ENCODE results near the gene PRAMEF8. TPM values are rescaled to one million over a fixed set of nuclear protein-coding genes. Genes with fewer than 3 reads are reported as not detected.
"Not testable (repeated sequence)": the region's sequence is repeated elsewhere in the genome, so short reads cannot be mapped to it uniquely, and the experiment has no call there.

The PRAMEF8 gene
- not detected for total RNA-seq
- not detected for polyA plus RNA-seq

GRCh38 chr1:13285037-13285436 lies at the start of gene PRAMEF8:
Gene PRAMEF8 (minus strand): TSS chr1:13285137. CDS start chr1:13284091, 1,046 bp downstream.
- H3K27ac ChIP-seq; intact Hi-C loops (cut with DNase I); H3K9me3 ChIP-seq; H3K4me3 ChIP-seq; H3K36me3 ChIP-seq; H3K27me3 ChIP-seq; ATAC-seq; H3K4me1 ChIP-seq; FAIRE-seq; DNase-seq: not testable (repeated sequence)
- no CpG with 5 or more reads among the region's 1 CpG for WGBS, 2 donors

GRCh38 chr1:13315281-13315680 lies 30.3 kb upstream of the PRAMEF8 start, which contains the start of gene PRAMEF15:
Gene PRAMEF15 (plus strand): TSS chr1:13315581. CDS start chr1:13318408, 2,827 bp downstream.
- not testable (repeated sequence) for FAIRE-seq, H3K27me3 ChIP-seq, ATAC-seq

GRCh38 chr1:13303239-13303638 lies 18.3 kb upstream of the PRAMEF8 start, which contains the start of gene PRAMEF33:
Gene PRAMEF33 (plus strand): TSS chr1:13303539. CDS start chr1:13305955, 2,416 bp downstream.
- intact Hi-C loops (cut with DNase I); H3K27me3 ChIP-seq; H3K36me3 ChIP-seq; DNase-seq; FAIRE-seq; H3K4me3 ChIP-seq; H3K9me3 ChIP-seq; H3K4me1 ChIP-seq; ATAC-seq; H3K27ac ChIP-seq: not testable (repeated sequence)
- WGBS, 2 donors = no CpG with 5 or more reads among the region's 1 CpG

More at GRCh38 chr1:13315281-13315680, 30.3 kb upstream of the PRAMEF8 start, which contains the start of gene PRAMEF15:
- H3K9me3 ChIP-seq; H3K27ac ChIP-seq; H3K4me1 ChIP-seq; H3K4me3 ChIP-seq; DNase-seq; intact Hi-C loops (cut with DNase I); H3K36me3 ChIP-seq: not testable (repeated sequence)
- 47 to 66% methylated on average over 3 of the region's 4 CpGs for WGBS, 2 donors

GRCh38 chr1:13302197-13302596 lies 17.3 kb upstream of the PRAMEF8 start:
- DNase-seq, H3K4me3 ChIP-seq: not testable (repeated sequence)

GRCh38 chr1:13298699-13299098 lies 13.8 kb upstream of the PRAMEF8 start:
- H3K27me3 ChIP-seq; H3K4me1 ChIP-seq; H3K36me3 ChIP-seq; ATAC-seq; FAIRE-seq; H3K9me3 ChIP-seq; intact Hi-C loops (cut with DNase I); H3K27ac ChIP-seq; DNase-seq; H3K4me3 ChIP-seq: not testable (repeated sequence)
- WGBS, 2 donors = 83 to 89% methylated on average over 2 to 11 of the region's 27 CpGs

More at GRCh38 chr1:13302197-13302596, 17.3 kb upstream of the PRAMEF8 start:
- H3K36me3 ChIP-seq; intact Hi-C loops (cut with DNase I); ATAC-seq; H3K27me3 ChIP-seq; H3K27ac ChIP-seq; FAIRE-seq; H3K4me1 ChIP-seq; H3K9me3 ChIP-seq: not testable (repeated sequence)

GRCh38 chr1:13297216-13297931 lies 12.4 kb upstream of the PRAMEF8 start:
- DNase-seq; H3K36me3 ChIP-seq; H3K4me1 ChIP-seq; H3K9me3 ChIP-seq; H3K27ac ChIP-seq; FAIRE-seq; H3K4me3 ChIP-seq; H3K27me3 ChIP-seq; intact Hi-C loops (cut with DNase I); ATAC-seq: not testable (repeated sequence)
- whole genome bisulfite sequencing, 2 donors = 83 to 91% methylated on average over 2 of the region's 5 CpGs

- H3K4me1 ChIP-seq; intact Hi-C loops (cut with DNase I); H3K27me3 ChIP-seq; H3K36me3 ChIP-seq; FAIRE-seq; H3K9me3 ChIP-seq; H3K4me3 ChIP-seq; ATAC-seq; H3K27ac ChIP-seq; DNase-seq: not testable (repeated sequence)
- WGBS, 2 donors = 56 to 59% methylated on average over 1 to 2 of the region's 3 CpGs
These were observed 4.1 kb upstream of the PRAMEF8 start for GRCh38 chr1:13289030-13289429.

- FAIRE-seq; H3K36me3 ChIP-seq; H3K4me3 ChIP-seq; H3K27ac ChIP-seq; ATAC-seq; H3K9me3 ChIP-seq; intact Hi-C loops (cut with DNase I); H3K4me1 ChIP-seq; DNase-seq; H3K27me3 ChIP-seq: not testable (repeated sequence)
- 48 to 63% methylated on average over 3 of the region's 3 CpGs for WGBS, 2 donors
These were observed 5.3 kb downstream of the PRAMEF8 start for GRCh38 chr1:13279617-13280016.

- ATAC-seq; H3K27me3 ChIP-seq; FAIRE-seq; H3K4me3 ChIP-seq; H3K9me3 ChIP-seq; DNase-seq; intact Hi-C loops (cut with DNase I); H3K4me1 ChIP-seq; H3K27ac ChIP-seq; H3K36me3 ChIP-seq: not testable (repeated sequence)
- WGBS, 2 donors = 37 to 56% methylated on average over 3 of the region's 6 CpGs
These were observed 7.9 kb downstream of the PRAMEF8 start for GRCh38 chr1:13277016-13277415.

- intact Hi-C loops (cut with DNase I); H3K4me3 ChIP-seq; H3K4me1 ChIP-seq; H3K36me3 ChIP-seq; DNase-seq; H3K9me3 ChIP-seq; FAIRE-seq; H3K27ac ChIP-seq; H3K27me3 ChIP-seq: not testable (repeated sequence)
- WGBS, 2 donors = 15% methylated on average over 2 of the region's 3 CpGs; no CpG with 5 or more reads in 1 of the 2 donors
- ATAC-seq = peak in 1 of 4 donors; percentile 43
These were observed 19.8 kb downstream of the PRAMEF8 start for GRCh38 chr1:13265124-13265523.

GRCh38 chr1:13253898-13254297 lies 31.0 kb downstream of the PRAMEF8 start, which contains the start of gene PRAMEF5:
Gene PRAMEF5 (plus strand): TSS chr1:13254198. CDS start chr1:13259269, 5,071 bp downstream.
- H3K27ac ChIP-seq; H3K4me1 ChIP-seq; H3K9me3 ChIP-seq; FAIRE-seq; DNase-seq; H3K36me3 ChIP-seq; H3K27me3 ChIP-seq; intact Hi-C loops (cut with DNase I); ATAC-seq; H3K4me3 ChIP-seq: not testable (repeated sequence)
- 65 to 94% methylated on average over 2 of the region's 5 CpGs for whole genome bisulfite sequencing, 2 donors

- not testable (repeated sequence) for H3K4me1 ChIP-seq, FAIRE-seq
These were observed 37.8 kb downstream of the PRAMEF8 start for GRCh38 chr1:13247122-13247521.

More at GRCh38 chr1:13247122-13247521, 37.8 kb downstream of the PRAMEF8 start:
- H3K36me3 ChIP-seq; intact Hi-C loops (cut with DNase I); H3K27me3 ChIP-seq; H3K4me3 ChIP-seq; DNase-seq; H3K9me3 ChIP-seq; ATAC-seq; H3K27ac ChIP-seq: not testable (repeated sequence)
- WGBS, 2 donors = 64 to 72% methylated on average over 6 of the region's 7 CpGs
